Panc1 (cell line): ENCODE results near the gene EPHA3. TPM values are rescaled to one million over a fixed set of nuclear protein-coding genes. Genes with fewer than 3 reads are reported as not detected.

Experiments used
- ATAC-seq: fragments of 200-7000 bp; cut with Tn5 transposase; 2 replicates; pipeline ENCODE4 v1.9.1; 2020; ENCODE audit warnings: mild to moderate bottlenecking, moderate library complexity
- BruUV-seq: library from RNA; stranded (reverse); fragments of 400-500 nt; replicated peaks from 2 replicates; lab custom pipeline; 2021; lab: Mats Ljungman, UMichigan
- CTCF ChIA-PET: fragments of 300-600 bp; sonication (Branson Sonifier 250); formaldehyde crosslinking; loops from one replicate; lab custom pipeline; 2022; ENCODE audit warnings: antibody characterized with exemption; lab: Charles Lee
- POLR2A ChIA-PET: fragments of 300-600 bp; sonication (Branson Sonifier 250); formaldehyde crosslinking; loops from one replicate; lab custom pipeline; 2022; ENCODE audit warnings: antibody characterized with exemption; lab: Charles Lee
- DNase-seq: peaks from one replicate; pipeline ENCODE4 v3.0.0-alpha.2; 2010; ENCODE audit warnings: low read depth, low spot score
- H3K27ac ChIP-seq: 2 replicates; pipeline ENCODE4 v1.5.1; 2011; ENCODE audit warnings: mild to moderate bottlenecking, low read length, inconsistent platforms
- H3K27me3 ChIP-seq: fragments of 200-500 bp; sonication (Bioruptor generic); 2 replicates; pipeline ENCODE4 v1.6.0; 2014; ENCODE audit warnings: low read length, inconsistent platforms; ENCODE audit not compliant: control insufficient read depth, insufficient read depth
- H3K36me3 ChIP-seq: fragments of 200-500 bp; sonication (Bioruptor generic); 2 replicates; pipeline ENCODE4 v1.5.1; 2014; ENCODE audit warnings: inconsistent platforms, mild to moderate bottlenecking, low read length, moderate library complexity; ENCODE audit not compliant: control insufficient read depth, insufficient read depth
- H3K4me1 ChIP-seq: 2 replicates; pipeline ENCODE4 v1.5.1; 2011; ENCODE audit warnings: inconsistent platforms, mild to moderate bottlenecking, low read length, moderate library complexity; ENCODE audit not compliant: control insufficient read depth, insufficient read depth
- H3K4me3 ChIP-seq, 2 experiments: 2 replicates each; pipeline ENCODE4 v1.5.1; 2011 to 2012; ENCODE audit warnings: low read depth in 2 of 2, low read length in 2 of 2, mild to moderate bottlenecking in 2 of 2, inconsistent platforms in 1 of 2, moderate library complexity in 1 of 2
- H3K9me3 ChIP-seq: fragments of 200-500 bp; sonication (Bioruptor generic); 2 replicates; pipeline ENCODE4 v1.5.1; 2014; ENCODE audit warnings: low read depth, mild to moderate bottlenecking, inconsistent platforms, low read length, moderate library complexity; ENCODE audit not compliant: control insufficient read depth, insufficient read depth
- POLR2AphosphoS5 ChIP-seq: IDR thresholded peaks from 2 replicates; pipeline ENCODE4 v1.6.1; 2012; ENCODE audit warnings: mild to moderate bottlenecking, low read depth, low read length, moderate library complexity
- SIN3A ChIP-seq: IDR thresholded peaks from 2 replicates; pipeline ENCODE4 v1.6.1; 2012; ENCODE audit warnings: low read depth, mild to moderate bottlenecking, low read length, moderate library complexity, borderline replicate concordance; ENCODE audit not compliant: insufficient read depth
- TCF7L2 ChIP-seq: IDR thresholded peaks from 2 replicates; pipeline ENCODE4 v1.6.1; 2011; ENCODE audit warnings: mild to moderate bottlenecking, low read depth, low read length, inconsistent platforms
- in situ Hi-C: cut with HindIII; loops from 2 replicates; pipeline ENCODE4 v1.10.0; 2016; ENCODE audit warnings: low sequenced_read_pairs, low pct_unique_long_range_greater_than_20kb
- intact Hi-C: fragments of 100-400 bp; cut with micrococcal nuclease; formaldehyde crosslinking; loops from one replicate; pipeline ENCODE4 v1.10.0; 2022; ENCODE audit not compliant: unreplicated experiment
- total RNA-seq: library from RNA; stranded (reverse); gene quantifications from one replicate; pipeline ENCODE4 v1.2.1, GENCODE V29; 2021; ENCODE audit not compliant: unreplicated experiment
- TF ChIP-seq, protein P1 (sequence below): fragments of 450-650 bp; IDR thresholded peaks from 2 replicates; pipeline ENCODE4 v1.5.1; 2017; ENCODE audit warnings: mild to moderate bottlenecking
- TF ChIP-seq, protein P2 (sequence below), 2 experiments: IDR thresholded peaks; 2 replicates each; pipeline ENCODE4 v1.6.1; 2011 to 2012; ENCODE audit warnings: low read depth in 2 of 2, control low read depth in 1 of 2, low read length in 1 of 2, mild to moderate bottlenecking in 1 of 2, moderate library complexity in 1 of 2; ENCODE audit not compliant: insufficient read depth in 1 of 2

EPHA3 gene
- total RNA-seq, 1 experiment from 2014 or later, result 0.05 TPM

DNA sequence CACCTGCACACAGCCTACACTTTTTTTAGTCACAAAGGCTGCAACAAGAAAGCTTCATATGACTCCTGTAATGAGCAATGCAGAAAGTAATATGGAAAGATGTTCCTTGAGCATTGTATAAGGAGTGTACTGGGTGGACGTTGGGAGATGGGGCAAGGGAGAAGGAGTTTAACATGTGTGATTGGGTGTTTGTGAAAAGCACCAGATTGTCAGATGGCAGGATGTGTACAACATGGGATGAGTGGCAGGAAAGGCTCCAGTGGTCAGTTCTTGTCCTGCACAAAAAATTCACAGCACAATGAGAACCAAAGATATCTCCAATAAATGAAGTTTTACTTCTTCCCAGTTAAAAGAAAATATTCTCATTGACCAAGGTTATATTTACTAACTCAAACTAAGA, 255.1 kb downstream of the EPHA3 start:
- DNase-seq, result no peak
- Histone ChIP-seq H3K9me3 (no peaks in the 10 kb centered on the region), H3K27ac (no peak overlapping the region), H3K4me1 (no peaks in the 10 kb centered on the region), H3K4me3 (no peak overlapping the region), H3K36me3 (no peaks in the 10 kb centered on the region), H3K27me3 (no peaks in the 10 kb centered on the region)
- no TSS peak for BruUV-seq
- ChIA-PET CTCF (no interaction called here), POLR2A (no interaction called here)
- intact Hi-C loops (no loop called here), in situ Hi-C loops (no loop called here)
- ATAC-seq, result no peak
- TF ChIP-seq TCF7L2 (no peak), POLR2AphosphoS5 (no peak), SIN3A (no peak)
- TF ChIP-seq, protein P1, sequence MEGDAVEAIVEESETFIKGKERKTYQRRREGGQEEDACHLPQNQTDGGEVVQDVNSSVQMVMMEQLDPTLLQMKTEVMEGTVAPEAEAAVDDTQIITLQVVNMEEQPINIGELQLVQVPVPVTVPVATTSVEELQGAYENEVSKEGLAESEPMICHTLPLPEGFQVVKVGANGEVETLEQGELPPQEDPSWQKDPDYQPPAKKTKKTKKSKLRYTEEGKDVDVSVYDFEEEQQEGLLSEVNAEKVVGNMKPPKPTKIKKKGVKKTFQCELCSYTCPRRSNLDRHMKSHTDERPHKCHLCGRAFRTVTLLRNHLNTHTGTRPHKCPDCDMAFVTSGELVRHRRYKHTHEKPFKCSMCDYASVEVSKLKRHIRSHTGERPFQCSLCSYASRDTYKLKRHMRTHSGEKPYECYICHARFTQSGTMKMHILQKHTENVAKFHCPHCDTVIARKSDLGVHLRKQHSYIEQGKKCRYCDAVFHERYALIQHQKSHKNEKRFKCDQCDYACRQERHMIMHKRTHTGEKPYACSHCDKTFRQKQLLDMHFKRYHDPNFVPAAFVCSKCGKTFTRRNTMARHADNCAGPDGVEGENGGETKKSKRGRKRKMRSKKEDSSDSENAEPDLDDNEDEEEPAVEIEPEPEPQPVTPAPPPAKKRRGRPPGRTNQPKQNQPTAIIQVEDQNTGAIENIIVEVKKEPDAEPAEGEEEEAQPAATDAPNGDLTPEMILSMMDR, result no peak
- TF ChIP-seq, protein P2, sequence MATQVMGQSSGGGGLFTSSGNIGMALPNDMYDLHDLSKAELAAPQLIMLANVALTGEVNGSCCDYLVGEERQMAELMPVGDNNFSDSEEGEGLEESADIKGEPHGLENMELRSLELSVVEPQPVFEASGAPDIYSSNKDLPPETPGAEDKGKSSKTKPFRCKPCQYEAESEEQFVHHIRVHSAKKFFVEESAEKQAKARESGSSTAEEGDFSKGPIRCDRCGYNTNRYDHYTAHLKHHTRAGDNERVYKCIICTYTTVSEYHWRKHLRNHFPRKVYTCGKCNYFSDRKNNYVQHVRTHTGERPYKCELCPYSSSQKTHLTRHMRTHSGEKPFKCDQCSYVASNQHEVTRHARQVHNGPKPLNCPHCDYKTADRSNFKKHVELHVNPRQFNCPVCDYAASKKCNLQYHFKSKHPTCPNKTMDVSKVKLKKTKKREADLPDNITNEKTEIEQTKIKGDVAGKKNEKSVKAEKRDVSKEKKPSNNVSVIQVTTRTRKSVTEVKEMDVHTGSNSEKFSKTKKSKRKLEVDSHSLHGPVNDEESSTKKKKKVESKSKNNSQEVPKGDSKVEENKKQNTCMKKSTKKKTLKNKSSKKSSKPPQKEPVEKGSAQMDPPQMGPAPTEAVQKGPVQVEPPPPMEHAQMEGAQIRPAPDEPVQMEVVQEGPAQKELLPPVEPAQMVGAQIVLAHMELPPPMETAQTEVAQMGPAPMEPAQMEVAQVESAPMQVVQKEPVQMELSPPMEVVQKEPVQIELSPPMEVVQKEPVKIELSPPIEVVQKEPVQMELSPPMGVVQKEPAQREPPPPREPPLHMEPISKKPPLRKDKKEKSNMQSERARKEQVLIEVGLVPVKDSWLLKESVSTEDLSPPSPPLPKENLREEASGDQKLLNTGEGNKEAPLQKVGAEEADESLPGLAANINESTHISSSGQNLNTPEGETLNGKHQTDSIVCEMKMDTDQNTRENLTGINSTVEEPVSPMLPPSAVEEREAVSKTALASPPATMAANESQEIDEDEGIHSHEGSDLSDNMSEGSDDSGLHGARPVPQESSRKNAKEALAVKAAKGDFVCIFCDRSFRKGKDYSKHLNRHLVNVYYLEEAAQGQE (IDR thresholded peaks at IDR 0.05; ENCODE audit: insufficient read depth in 1 of 2, low read depth in 2 of 2, low read length in 1 of 2), result no peak

DNA sequence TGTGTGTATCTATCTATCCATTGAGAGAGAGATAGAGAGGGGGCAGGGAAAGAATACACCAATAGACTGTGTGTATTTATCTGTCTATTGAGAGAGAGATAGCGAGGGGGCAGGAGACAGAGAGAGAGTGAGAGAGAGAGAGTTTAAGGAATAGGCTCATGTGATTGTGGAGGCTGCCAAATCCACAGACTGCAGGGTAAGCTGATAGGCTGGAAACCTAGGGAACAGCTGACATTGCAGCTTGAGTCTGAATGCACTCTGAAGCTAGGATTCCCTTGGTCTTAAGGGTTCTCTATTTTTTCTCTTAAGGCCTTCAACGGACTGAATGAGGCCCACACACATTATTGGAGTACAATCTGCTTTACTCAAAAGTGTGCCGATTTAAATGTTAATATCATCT, 255.8 kb downstream of the EPHA3 start:
- no TSS peak for BruUV-seq
- CTCF ChIA-PET, result no interaction called here
- H3K4me3 ChIP-seq, result no peak overlapping the region

More for the DNA sequence above, 255.8 kb downstream of the EPHA3 start:
- intact Hi-C loops (no loop called here), in situ Hi-C loops (no loop called here)
- Histone ChIP-seq H3K27me3 (no peaks in the 10 kb centered on the region), H3K36me3 (no peaks in the 10 kb centered on the region), H3K9me3 (no peaks in the 10 kb centered on the region), H3K27ac (no peak overlapping the region), H3K4me1 (no peaks in the 10 kb centered on the region)
- no peak for DNase-seq
- POLR2A ChIA-PET, result no interaction called here
- ATAC-seq, result no peak
- TF ChIP-seq, protein P2 (IDR thresholded peaks at IDR 0.05; ENCODE audit: insufficient read depth in 1 of 2, low read depth in 2 of 2, low read length in 1 of 2), result no peak
- TF ChIP-seq SIN3A (no peak), POLR2AphosphoS5 (no peak), TCF7L2 (no peak)
- TF ChIP-seq, protein P1, result no peak
